K562 treated with DMSO at 1 percent for 12 hours (cell line): ENCODE results near the gene UTP25. TPM values are rescaled to one million over a fixed set of nuclear protein-coding genes. Genes with fewer than 3 reads are reported as not detected.

Source experiments
- total RNA-seq: library from RNA; unstranded; fragments of 300-600 nt; gene quantifications from 2 replicates; pipeline ENCODE4 v1.2.3, GENCODE V29; 2022; ENCODE audit not compliant: insufficient read depth

The UTP25 gene
- total RNA-seq: 1.4 and 4.0 TPM in 2 replicates

GRCh38 chr1:209827384-209828262, at the start of gene UTP25:
Gene UTP25, plus strand, starts transcription at chr1:209827972. Its CDS starts 92 bp downstream, at chr1:209828064.

GRCh38 chr1:209784265-209785169, 43.3 kb upstream of the UTP25 start, which contains the start of gene C1orf74:
Gene C1orf74, minus strand, starts transcription at chr1:209784559. Its CDS starts 925 bp downstream, at chr1:209783634.

GRCh38 chr1:209805875-209806760, 21.7 kb upstream of the UTP25 start, which contains the start of gene IRF6:
Gene IRF6, minus strand, starts transcription at chr1:209806142. Its CDS starts 4,729 bp downstream, at chr1:209801413.

Other genes with a start within 250 kb of the UTP25 start
- not detected in 2 replicates for gene CAMK1G, start 244.3 kb upstream of the UTP25 start, total RNA-seq
- gene LAMB3, start 175.5 kb upstream of the UTP25 start, total RNA-seq: 4.9 and 8.9 TPM in 2 replicates
- gene G0S2, start 152.6 kb upstream of the UTP25 start, total RNA-seq: 336 and 417 TPM in 2 replicates
- 0.67 TPM in 1 of 2 replicates, not detected in the other for gene HSD11B1, start 123.1 kb upstream of the UTP25 start, total RNA-seq
- gene TRAF3IP3, start 71.9 kb upstream of the UTP25 start, total RNA-seq: not detected in 2 replicates
- 1.9 and 3.0 TPM in 2 replicates for gene C1orf74, start 43.4 kb upstream of the UTP25 start, total RNA-seq
- gene IRF6, start 21.8 kb upstream of the UTP25 start, total RNA-seq: 0.18 and 0.93 TPM in 2 replicates
- gene SYT14, start 110.2 kb downstream of the UTP25 start, total RNA-seq: not detected in 2 replicates